Measurements from ENCODE around the gene KIAA0319L.

The KIAA0319L gene

GRCh38 chr1:35546614-35547013 is 10.6 kb downstream of the KIAA0319L start:
- DNase-seq (ENCODE audit: low read depth) = no peak

GRCh38 chr1:35544976-35545375 is 12.2 kb downstream of the KIAA0319L start:
- no peak overlapping the region for H3K4me3 ChIP-seq (ENCODE audit: low read depth, low read length)
- DNase-seq (ENCODE audit: low read depth) = peak; percentile 70
- peak; percentile 13 for TF ChIP-seq CTCF (conservative IDR thresholded peaks at IDR 0.05; ENCODE audit: low read depth, low read length)

More at GRCh38 chr1:35546614-35547013, 10.6 kb downstream of the KIAA0319L start:
- no peak overlapping the region for H3K4me3 ChIP-seq (ENCODE audit: low read depth, low read length)
- no peak for TF ChIP-seq CTCF (conservative IDR thresholded peaks at IDR 0.05; ENCODE audit: low read depth, low read length)

- peak; percentile 60 for DNase-seq (ENCODE audit: low read depth)
- no peak for TF ChIP-seq CTCF (conservative IDR thresholded peaks at IDR 0.05; ENCODE audit: low read depth, low read length)
- H3K4me3 ChIP-seq (ENCODE audit: low read depth, low read length) = no peak overlapping the region
Observed at GRCh38 chr1:35539824-35540261, 17.4 kb downstream of the KIAA0319L start.

- no peak overlapping the region for H3K4me3 ChIP-seq (ENCODE audit: low read depth, low read length)
- peak; percentile 64 for DNase-seq (ENCODE audit: low read depth)
Observed at GRCh38 chr1:35539073-35539823, 18.0 kb downstream of the KIAA0319L start.

GRCh38 chr1:35537806-35538205 is 19.4 kb downstream of the KIAA0319L start:
- DNase-seq (ENCODE audit: low read depth) = no peak
- no peak for TF ChIP-seq CTCF (conservative IDR thresholded peaks at IDR 0.05; ENCODE audit: low read depth, low read length)

More at GRCh38 chr1:35539073-35539823, 18.0 kb downstream of the KIAA0319L start:
- TF ChIP-seq CTCF (conservative IDR thresholded peaks at IDR 0.05; ENCODE audit: low read depth, low read length) = no peak

GRCh38 chr1:35536556-35537162 is 20.5 kb downstream of the KIAA0319L start:
- TF ChIP-seq CTCF (conservative IDR thresholded peaks at IDR 0.05; ENCODE audit: low read depth, low read length) = no peak
- no peak for DNase-seq (ENCODE audit: low read depth)
- H3K4me3 ChIP-seq (ENCODE audit: low read depth, low read length) = no peak overlapping the region

More at GRCh38 chr1:35537806-35538205, 19.4 kb downstream of the KIAA0319L start:
- H3K4me3 ChIP-seq (ENCODE audit: low read depth, low read length) = no peak overlapping the region

Measured in choroid plexus epithelial cell (primary cell).